Germinal center (tissue), 1 donor: Measurements from ENCODE around the gene STK39.
"Not testable (repeated sequence)": the region's sequence is repeated elsewhere in the genome, so short reads cannot be mapped to it uniquely, and the experiment has no call there.

Source experiments
- DNase-seq: peaks from one replicate; pipeline ENCODE4 v3.0.0; 2012; ENCODE audit warnings: mixed read lengths, low spot score

STK39 gene

GRCh38 chr2:168247341-168248261 lies at the start of gene STK39:
TSS of gene STK39 (minus strand) at chr2:168247595. CDS start at chr2:168247435, 160 bp downstream.
- DNase-seq = peak; percentile 82

DNA sequence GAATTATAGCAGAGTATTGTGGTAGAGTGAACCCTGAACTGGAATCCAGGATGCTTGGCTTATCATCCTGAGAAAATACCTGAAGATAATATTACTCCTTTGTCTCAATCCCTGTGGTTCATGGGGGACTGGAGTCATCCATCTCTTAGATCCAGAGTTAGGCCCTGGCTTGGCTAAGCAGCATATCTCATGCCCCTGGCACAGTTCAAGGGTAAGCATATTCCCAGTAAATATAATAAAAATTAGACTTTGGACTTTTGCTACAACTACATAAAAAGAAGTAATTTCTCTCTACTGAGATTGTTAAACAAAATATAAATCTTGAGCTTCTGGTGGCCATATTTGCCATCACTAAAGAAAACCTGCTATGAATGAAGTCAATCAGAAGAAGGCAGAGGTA lies 47.7 kb upstream of the STK39 start:
- no peak for DNase-seq

GRCh38 chr2:168294409-168294808 lies 47.0 kb upstream of the STK39 start:
- DNase-seq = no peak

- DNase-seq = no peak
Measured at GRCh38 chr2:168293766-168294165, 46.4 kb upstream of the STK39 start.

- DNase-seq = no peak
Measured at GRCh38 chr2:168290391-168290790, 43.0 kb upstream of the STK39 start.

GRCh38 chr2:168289880-168290279 lies 42.5 kb upstream of the STK39 start:
- DNase-seq = no peak

GRCh38 chr2:168286535-168286934 lies 39.1 kb upstream of the STK39 start:
- no peak for DNase-seq

DNA sequence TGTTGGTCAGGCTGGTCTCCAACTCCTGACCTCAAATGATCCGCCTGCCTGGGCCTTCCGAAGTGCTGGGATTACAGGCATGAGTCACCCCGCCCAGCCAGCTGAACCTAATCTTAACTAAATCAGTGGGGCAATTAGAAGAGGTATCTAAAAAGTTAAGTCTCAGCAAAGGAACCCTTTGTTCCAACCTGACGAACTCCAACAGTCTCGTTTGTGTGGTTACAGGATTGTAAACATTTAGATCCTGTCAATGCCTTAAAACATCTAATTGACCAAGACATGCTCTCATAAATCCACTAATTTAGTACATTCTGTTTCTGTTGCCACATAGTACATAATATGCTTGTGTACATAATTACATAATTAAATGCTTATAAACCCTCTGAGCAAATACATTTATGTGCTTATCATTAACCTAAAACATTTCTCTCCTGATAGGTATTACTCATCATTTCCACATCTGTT lies 31.1 kb upstream of the STK39 start:
- DNase-seq = no peak

- no peak for DNase-seq
Measured at GRCh38 chr2:168277276-168277675, 29.9 kb upstream of the STK39 start.

GRCh38 chr2:168272225-168272624 lies 24.8 kb upstream of the STK39 start:
- no peak for DNase-seq

GRCh38 chr2:168262926-168263325 lies 15.5 kb upstream of the STK39 start:
- not testable (repeated sequence) for DNase-seq

- no peak for DNase-seq
Measured at GRCh38 chr2:168256448-168256847, 9.1 kb upstream of the STK39 start.

DNA sequence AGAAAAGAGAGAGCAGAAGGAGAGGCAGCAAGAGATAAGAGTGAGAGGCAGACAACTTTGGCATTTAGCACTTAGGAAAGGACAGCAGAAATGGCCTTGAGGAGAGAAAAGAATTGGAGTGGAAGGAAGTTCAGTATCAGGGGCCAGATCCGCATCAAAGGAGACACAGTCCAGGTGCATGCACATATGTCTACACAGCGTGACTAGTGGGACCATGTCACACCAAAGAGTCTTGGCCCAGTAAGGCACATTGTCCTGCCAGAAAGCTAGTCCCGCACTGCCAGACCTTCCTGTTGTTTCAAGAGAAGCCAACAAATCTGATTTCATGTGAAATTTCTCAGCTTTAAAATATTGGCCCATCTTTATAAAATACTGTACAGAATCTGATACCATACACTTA lies 8.5 kb upstream of the STK39 start:
- no peak for DNase-seq

- DNase-seq = no peak
Measured at GRCh38 chr2:168255103-168255502, 7.7 kb upstream of the STK39 start.

DNA sequence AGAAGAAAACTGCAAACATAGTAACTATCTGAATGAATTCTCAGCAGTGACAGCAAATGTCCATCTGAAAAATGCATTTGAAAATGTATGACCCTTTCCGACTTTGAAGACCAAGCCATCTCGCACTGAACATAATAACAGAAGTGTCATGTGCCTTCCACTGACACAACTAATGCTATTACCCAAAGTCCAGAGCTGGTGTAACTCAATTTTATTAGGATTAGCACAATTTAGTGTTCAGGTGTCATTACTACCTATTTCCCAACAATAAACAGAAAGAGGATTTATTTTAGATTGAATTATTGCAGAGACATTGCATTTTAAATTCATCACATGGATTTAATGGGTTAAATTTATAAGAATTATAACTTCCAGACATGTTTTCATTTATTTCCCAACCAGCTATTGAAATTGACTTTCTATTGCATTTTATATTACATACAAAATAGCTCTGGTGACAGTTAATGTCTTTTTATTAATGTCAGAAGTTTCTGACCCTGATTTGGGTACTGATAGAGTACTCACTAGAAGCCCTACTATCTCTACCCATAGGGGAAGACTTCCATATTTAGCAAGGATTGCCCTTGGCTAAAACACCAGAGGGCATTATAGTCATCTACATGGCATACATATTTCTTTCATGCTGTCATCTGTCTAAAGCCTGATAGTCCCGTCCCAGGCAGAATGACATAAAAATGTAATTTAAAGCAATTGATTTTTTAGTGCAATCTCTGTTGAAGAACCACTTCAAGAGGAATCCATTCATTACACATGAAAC lies 7.0 kb upstream of the STK39 start:
- no peak for DNase-seq

DNA sequence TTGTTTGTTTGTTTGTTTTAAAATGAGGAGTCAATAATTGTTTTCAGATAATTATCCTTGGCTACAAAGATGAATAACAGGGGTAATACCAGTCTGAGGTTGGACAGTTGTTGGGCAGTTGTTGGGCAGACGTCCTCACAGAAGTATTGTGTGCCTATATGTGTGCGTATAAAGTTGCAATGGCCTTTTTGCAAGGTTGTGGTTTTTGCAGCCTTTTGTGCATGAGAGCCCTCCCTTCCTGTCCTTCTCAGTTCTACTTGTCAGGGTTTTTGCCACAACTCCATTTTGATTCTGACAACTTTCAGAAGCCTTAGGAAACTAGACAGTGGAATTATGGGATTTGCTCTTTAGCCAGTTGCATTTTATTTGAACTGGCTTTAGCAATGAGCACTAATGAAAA lies 6.0 kb upstream of the STK39 start:
- DNase-seq = no peak

DNA sequence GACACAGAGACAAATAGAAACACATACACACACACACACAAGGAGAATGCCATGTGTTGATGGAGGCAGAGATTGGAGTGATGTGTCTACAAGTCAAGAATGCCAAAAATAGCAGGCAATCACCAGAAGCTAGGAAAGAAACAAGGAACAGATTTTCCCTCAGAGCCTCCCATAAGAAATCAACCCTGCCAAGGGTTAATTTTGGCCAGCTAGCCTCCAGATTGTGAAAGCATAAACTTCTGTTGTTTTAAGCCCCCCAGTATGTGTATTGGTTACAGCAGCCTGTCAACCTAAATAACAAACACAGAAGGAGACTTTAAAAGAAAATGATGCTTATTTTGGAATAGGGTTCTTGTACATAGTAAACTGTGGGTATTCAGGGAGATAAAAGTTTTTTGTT lies 5.6 kb upstream of the STK39 start:
- DNase-seq = no peak

DNA sequence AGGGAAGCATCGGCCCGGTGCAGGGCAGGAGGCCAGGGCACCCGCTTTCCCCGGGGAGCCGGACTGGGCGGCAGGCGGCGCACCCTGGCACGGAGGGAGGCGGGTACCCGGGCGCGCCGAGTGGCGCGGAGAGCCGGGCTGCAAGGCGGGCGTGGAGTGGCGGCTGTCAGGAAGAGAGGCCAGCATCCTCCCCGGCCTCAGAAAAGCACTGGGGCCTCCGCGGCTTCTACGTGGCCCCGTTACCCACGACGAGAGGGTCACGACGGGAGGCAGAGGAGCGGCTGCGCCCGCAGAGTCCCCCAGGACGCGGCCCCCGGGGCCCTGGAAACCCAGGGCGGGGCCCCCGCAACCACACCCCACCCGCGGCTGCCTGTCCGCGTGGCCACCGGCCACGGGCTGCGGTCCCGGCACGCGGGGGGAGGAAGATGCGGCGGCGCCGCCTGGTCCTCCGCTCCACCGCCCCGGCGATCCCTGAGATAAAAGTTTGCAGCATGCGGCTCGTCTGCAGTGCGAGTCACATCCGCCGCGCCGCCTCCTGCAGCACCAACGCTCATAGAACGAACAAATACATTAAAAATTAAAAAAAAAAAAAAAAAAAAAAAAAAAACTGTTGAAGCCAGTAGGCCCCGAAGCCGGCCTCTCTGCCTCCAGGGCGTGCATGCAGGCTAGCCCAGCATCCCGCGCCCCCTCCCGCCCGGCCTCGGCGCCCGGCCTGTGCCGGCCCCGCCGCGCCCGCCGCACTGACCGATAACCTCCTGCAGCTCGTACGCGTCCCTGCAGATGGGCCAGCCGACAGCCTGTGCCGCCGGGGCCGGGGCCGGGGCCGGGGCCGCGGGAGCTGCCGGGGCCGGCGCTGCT lies 683 bp downstream of the STK39 start:
- peak; percentile 72 for DNase-seq

DNA sequence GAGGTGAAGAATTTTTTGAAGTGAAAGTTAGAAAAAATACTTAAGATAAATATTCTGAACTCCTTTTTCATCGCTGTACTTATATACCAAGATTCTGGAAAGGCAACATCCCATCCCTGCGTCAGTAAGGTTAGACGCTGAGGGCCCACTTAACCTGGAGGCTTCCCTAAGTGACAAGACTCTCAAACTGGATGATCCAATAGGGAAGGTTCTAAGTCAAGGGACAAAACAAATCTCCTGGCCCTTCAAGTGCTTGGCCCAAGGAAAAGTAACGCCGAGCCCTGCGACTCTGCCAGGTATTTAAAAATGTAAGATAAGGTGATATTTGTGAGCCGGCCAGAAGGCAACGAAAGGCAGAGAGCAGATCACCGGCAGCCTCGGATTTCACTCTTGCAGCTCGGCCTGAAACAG lies 1.3 kb downstream of the STK39 start:
- DNase-seq = no peak

DNA sequence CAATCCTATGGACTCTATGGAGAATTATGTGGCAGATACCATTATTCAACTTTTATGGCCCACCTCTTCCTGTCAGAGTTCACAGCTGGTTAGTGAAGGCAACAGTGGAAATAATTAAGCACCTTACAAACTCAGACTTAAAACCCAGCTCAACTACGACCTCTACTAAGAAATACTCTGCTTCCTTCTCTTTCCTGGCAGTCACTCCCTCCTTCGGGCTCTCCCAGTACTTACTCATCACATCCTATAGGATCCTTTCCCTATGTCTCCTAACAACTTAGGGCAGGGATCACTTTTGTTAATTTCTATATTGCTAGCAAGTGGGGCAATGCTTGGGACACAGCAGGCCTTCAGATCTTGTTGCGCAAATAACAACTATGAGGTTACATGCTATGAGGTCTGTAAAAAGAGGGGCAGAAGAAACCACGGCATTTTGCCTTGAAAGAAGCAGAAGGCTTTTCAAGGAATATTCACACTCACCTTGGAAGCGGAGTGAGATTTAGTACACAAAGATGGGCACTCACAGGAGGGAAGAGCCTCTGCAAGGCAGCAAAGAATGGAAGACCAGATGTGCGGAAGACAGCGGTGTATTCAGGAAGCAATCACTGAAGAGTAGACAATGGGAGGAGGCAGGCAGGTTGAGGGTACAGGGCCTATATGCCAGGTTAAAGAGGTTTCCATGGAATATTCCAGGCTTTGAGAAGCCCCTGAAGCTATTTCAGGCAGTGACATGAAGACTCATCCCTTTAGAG lies 2.1 kb downstream of the STK39 start:
- no peak for DNase-seq

DNA sequence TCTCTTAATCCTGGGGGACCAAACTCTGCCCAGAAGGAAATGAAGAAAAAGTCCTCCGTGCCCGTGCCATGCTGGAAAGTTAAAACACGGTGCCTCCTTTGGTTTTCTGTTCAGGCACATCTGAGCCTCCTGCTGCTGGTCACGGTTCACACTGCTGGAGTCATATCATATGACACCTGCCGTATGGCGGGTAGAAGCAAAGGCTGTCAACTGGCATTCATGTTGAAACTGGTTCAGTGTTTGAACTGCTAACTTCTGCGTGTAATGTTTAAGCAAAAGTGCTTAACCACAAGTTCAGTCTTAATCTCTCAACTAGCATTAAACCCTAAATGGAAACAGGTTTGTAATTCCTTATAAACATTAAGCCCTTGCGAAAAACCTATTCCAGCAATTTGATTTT lies 3.1 kb downstream of the STK39 start:
- DNase-seq = peak; percentile 48
